ENCODE measurements around the gene SYPL2.

- TF ChIP-seq, protein P1, sequence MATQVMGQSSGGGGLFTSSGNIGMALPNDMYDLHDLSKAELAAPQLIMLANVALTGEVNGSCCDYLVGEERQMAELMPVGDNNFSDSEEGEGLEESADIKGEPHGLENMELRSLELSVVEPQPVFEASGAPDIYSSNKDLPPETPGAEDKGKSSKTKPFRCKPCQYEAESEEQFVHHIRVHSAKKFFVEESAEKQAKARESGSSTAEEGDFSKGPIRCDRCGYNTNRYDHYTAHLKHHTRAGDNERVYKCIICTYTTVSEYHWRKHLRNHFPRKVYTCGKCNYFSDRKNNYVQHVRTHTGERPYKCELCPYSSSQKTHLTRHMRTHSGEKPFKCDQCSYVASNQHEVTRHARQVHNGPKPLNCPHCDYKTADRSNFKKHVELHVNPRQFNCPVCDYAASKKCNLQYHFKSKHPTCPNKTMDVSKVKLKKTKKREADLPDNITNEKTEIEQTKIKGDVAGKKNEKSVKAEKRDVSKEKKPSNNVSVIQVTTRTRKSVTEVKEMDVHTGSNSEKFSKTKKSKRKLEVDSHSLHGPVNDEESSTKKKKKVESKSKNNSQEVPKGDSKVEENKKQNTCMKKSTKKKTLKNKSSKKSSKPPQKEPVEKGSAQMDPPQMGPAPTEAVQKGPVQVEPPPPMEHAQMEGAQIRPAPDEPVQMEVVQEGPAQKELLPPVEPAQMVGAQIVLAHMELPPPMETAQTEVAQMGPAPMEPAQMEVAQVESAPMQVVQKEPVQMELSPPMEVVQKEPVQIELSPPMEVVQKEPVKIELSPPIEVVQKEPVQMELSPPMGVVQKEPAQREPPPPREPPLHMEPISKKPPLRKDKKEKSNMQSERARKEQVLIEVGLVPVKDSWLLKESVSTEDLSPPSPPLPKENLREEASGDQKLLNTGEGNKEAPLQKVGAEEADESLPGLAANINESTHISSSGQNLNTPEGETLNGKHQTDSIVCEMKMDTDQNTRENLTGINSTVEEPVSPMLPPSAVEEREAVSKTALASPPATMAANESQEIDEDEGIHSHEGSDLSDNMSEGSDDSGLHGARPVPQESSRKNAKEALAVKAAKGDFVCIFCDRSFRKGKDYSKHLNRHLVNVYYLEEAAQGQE (IDR thresholded peaks at IDR 0.05): no peak
- TF ChIP-seq, protein P2, sequence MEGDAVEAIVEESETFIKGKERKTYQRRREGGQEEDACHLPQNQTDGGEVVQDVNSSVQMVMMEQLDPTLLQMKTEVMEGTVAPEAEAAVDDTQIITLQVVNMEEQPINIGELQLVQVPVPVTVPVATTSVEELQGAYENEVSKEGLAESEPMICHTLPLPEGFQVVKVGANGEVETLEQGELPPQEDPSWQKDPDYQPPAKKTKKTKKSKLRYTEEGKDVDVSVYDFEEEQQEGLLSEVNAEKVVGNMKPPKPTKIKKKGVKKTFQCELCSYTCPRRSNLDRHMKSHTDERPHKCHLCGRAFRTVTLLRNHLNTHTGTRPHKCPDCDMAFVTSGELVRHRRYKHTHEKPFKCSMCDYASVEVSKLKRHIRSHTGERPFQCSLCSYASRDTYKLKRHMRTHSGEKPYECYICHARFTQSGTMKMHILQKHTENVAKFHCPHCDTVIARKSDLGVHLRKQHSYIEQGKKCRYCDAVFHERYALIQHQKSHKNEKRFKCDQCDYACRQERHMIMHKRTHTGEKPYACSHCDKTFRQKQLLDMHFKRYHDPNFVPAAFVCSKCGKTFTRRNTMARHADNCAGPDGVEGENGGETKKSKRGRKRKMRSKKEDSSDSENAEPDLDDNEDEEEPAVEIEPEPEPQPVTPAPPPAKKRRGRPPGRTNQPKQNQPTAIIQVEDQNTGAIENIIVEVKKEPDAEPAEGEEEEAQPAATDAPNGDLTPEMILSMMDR (IDR thresholded peaks at IDR 0.05; ENCODE audit: low read depth, low read length, missing input control): no peak
- no peak for TF ChIP-seq TAF1 (conservative IDR thresholded peaks at IDR 0.05)
- TF ChIP-seq, protein P3, sequence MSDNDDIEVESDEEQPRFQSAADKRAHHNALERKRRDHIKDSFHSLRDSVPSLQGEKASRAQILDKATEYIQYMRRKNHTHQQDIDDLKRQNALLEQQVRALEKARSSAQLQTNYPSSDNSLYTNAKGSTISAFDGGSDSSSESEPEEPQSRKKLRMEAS (IDR thresholded peaks at IDR 0.05): no peak
- no peak for TF ChIP-seq RXRA (IDR thresholded peaks at IDR 0.05)
- no peak for TF ChIP-seq GABPA (IDR thresholded peaks at IDR 0.05 in 1 of 2, conservative IDR thresholded peaks at IDR 0.05 in 1 of 2)
Measured at GRCh38 chr1:109481646-109482045, 15.3 kb downstream of the SYPL2 start.
